Measurements from ENCODE around the gene FPR3. TPM values are rescaled to one million over a fixed set of nuclear protein-coding genes. Genes with fewer than 3 reads are reported as not detected.

Gene FPR3
- total RNA-seq, 1 donor from 2014 or later, result not detected

DNA sequence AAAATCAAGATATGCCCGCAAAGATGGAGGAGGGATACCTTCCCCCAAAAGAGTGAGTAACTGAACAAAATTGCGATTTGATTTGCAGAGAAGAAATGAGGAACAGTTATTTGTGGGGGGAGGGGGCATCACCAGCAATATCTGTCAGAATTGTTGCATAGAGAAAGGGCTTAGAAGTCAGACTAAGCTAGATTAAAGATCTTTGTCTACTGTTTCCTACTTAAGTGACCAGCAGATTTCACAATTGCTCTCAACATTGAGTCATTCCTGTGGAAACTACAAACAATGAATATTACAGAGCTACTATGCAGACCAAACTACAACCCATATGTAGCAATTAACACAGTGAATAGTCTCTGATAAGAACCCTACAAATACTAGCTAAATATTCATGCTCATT, 27.4 kb downstream of the FPR3 start:
- no peaks in the 10 kb centered on the region for H3K27me3 Mint-ChIP-seq
- H3K27ac Mint-ChIP-seq, result no peak overlapping the region
- no peak overlapping the region for H3K4me3 Mint-ChIP-seq
- H3K36me3 Mint-ChIP-seq (ENCODE audit: low read depth), result no peaks in the 10 kb centered on the region
- DNase-seq, result no peak
- H3K9me3 Mint-ChIP-seq, result peaks cover 59% of the 10 kb centered on the region
- intact Hi-C loops (cut with micrococcal nuclease), result no loop called here
- H3K4me1 Mint-ChIP-seq, result no peaks in the 10 kb centered on the region

GRCh38 chr19:51822946-51823345, 28.0 kb downstream of the FPR3 start:
- DNase-seq, result no peak
- H3K9me3 Mint-ChIP-seq, result peaks cover 57% of the 10 kb centered on the region
- no peaks in the 10 kb centered on the region for H3K4me1 Mint-ChIP-seq
- no peaks in the 10 kb centered on the region for H3K36me3 Mint-ChIP-seq (ENCODE audit: low read depth)
- H3K27me3 Mint-ChIP-seq, result no peaks in the 10 kb centered on the region
- intact Hi-C loops (cut with micrococcal nuclease), result no loop called here
- no peak overlapping the region for H3K27ac Mint-ChIP-seq
- H3K4me3 Mint-ChIP-seq, result no peak overlapping the region

DNA sequence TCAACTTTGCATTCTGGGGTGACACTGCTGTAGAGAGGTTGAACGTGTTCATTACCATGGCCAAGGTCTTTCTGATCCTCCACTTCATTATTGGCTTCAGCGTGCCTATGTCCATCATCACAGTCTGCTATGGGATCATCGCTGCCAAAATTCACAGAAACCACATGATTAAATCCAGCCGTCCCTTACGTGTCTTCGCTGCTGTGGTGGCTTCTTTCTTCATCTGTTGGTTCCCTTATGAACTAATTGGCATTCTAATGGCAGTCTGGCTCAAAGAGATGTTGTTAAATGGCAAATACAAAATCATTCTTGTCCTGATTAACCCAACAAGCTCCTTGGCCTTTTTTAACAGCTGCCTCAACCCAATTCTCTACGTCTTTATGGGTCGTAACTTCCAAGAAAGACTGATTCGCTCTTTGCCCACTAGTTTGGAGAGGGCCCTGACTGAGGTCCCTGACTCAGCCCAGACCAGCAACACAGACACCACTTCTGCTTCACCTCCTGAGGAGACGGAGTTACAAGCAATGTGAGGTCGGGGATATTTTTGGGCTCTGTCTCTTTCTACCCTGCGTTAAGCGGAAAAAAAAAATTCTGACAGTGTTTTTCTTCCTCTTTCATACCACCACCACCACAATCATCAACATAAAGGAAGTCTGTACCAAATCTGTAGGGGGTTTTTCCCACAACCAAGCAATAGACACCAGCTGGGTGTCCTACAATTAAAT, 29.5 kb downstream of the FPR3 start:
- H3K4me1 Mint-ChIP-seq, result no peaks in the 10 kb centered on the region
- no peaks in the 10 kb centered on the region for H3K36me3 Mint-ChIP-seq (ENCODE audit: low read depth)
- H3K9me3 Mint-ChIP-seq, result peaks cover 60% of the 10 kb centered on the region
- H3K27me3 Mint-ChIP-seq, result no peaks in the 10 kb centered on the region
- H3K4me3 Mint-ChIP-seq, result no peak overlapping the region
- no peak overlapping the region for H3K27ac Mint-ChIP-seq
- intact Hi-C loops (cut with micrococcal nuclease), result no loop called here
- no peak for DNase-seq

GRCh38 chr19:51830274-51830673, 35.3 kb downstream of the FPR3 start:
- H3K27me3 Mint-ChIP-seq, result no peaks in the 10 kb centered on the region
- DNase-seq, result no peak
- no peaks in the 10 kb centered on the region for H3K4me1 Mint-ChIP-seq
- intact Hi-C loops (cut with micrococcal nuclease), result no loop called here
- H3K27ac Mint-ChIP-seq, result no peak overlapping the region
- H3K9me3 Mint-ChIP-seq, result peaks cover 43% of the 10 kb centered on the region
- H3K4me3 Mint-ChIP-seq, result no peak overlapping the region
- no peaks in the 10 kb centered on the region for H3K36me3 Mint-ChIP-seq (ENCODE audit: low read depth)

DNA sequence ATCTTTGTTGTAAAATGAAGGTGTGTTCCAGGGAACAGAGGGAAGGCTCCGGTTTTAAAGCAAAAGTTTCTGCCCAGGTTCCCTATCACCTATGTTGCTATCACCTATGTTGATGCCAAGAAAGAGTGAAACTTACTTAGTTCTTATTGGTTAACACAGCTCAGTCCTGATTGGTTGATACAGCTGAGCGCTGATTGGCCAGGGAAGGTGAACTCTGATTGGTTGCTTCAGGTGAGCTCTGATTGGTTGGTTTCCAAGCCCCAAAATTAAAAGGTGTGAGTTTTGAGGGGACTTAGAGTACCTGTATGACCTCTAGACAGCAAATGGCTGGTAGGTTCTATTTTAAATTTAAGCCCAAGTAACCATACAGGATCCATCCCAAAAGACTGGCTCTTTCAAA, 42.2 kb downstream of the FPR3 start:
- no peaks in the 10 kb centered on the region for H3K4me1 Mint-ChIP-seq
- no peak for DNase-seq
- no peaks in the 10 kb centered on the region for H3K36me3 Mint-ChIP-seq (ENCODE audit: low read depth)
- no peak overlapping the region for H3K4me3 Mint-ChIP-seq
- no peaks in the 10 kb centered on the region for H3K27me3 Mint-ChIP-seq
- peaks cover 19% of the 10 kb centered on the region for H3K9me3 Mint-ChIP-seq
- no peak overlapping the region for H3K27ac Mint-ChIP-seq
- intact Hi-C loops (cut with micrococcal nuclease), result no loop called here

DNA sequence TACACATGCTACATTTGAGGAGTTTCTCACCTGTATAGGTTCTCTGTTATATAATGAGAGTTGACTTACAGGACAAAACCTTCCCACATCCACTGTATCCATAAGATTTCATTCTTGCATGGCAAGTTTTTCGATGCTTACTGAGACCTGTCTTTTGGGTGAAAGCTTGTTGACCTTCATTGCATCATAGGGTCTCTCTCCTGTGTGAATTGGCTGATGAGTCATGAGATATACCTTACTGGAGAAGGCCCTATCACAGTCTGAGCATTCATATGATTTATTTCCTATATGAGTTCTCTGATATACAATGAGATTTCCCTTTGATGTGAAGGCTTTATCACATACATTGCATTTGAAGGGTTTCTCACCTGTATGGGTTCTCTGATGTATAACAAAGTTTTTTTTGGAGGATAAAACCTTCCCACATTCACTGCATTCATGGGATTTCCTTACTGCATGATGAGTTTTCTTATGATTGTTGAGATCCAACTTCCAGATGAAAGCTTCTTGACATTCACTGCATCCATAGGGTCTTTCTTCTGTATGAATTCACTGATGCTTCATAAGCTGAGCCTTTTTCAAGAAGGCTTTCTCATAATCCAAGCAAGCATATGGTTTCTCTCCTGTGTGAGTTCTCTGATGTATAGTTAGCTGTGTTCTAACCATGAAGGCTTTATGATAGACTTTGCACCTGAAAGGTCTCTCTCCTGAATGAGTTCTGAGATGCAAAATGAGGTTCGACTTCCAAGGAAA, 67.1 kb downstream of the FPR3 start:
- intact Hi-C loops (cut with micrococcal nuclease), result no loop called here
- no peak for DNase-seq
- Mint-ChIP-seq H3K27ac (no peak overlapping the region), H3K9me3 (peaks cover 28% of the 10 kb centered on the region), H3K4me3 (no peak overlapping the region), H3K27me3 (no peaks in the 10 kb centered on the region), H3K4me1 (no peaks in the 10 kb centered on the region), H3K36me3 (ENCODE audit: low read depth) (peaks cover 13% of the 10 kb centered on the region)

DNA sequence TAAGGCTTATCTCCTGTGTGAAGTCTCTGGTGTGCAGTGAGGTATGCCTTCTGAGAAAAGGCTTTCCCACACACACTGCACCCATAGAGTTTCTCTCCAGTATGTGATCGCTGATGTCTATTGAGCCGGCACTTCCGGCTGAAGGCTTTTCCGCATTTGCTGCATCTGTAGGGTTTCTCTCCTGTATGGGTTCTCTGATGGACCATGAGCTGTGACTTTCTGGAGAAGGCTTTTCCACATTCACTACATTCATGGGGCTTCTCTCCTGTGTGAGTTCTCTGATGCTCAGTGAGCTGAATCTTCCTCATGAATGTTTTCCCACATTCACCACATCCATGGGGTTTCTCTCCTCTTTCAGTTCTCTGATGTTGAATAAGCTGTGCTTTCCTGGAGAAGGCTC, 78.1 kb downstream of the FPR3 start:
- Mint-ChIP-seq H3K36me3 (ENCODE audit: low read depth) (peaks cover 56% of the 10 kb centered on the region), H3K27me3 (no peaks in the 10 kb centered on the region), H3K4me1 (no peaks in the 10 kb centered on the region), H3K9me3 (peaks cover 48% of the 10 kb centered on the region), H3K27ac (no peak overlapping the region), H3K4me3 (no peak overlapping the region)
- no peak for DNase-seq
- intact Hi-C loops (cut with micrococcal nuclease), result no loop called here

Other genes starting within 250 kb of the FPR3 start
- 8.5 and 10.2 TPM in 2 replicates for gene ZNF175, start 223.9 kb upstream of the FPR3 start, total RNA-seq
- not detected in 2 replicates for gene SIGLEC5, start 164.8 kb upstream of the FPR3 start, total RNA-seq
- gene SIGLEC14, start 148.3 kb upstream of the FPR3 start, total RNA-seq, result not detected in 2 replicates
- 6.7 and 7.0 TPM in 2 replicates for gene SPACA6, start 101.8 kb upstream of the FPR3 start, total RNA-seq
- not detected in 2 replicates for gene HAS1, start 71.2 kb upstream of the FPR3 start, total RNA-seq
- not detected in 2 replicates for gene FPR1, start 43.3 kb upstream of the FPR3 start, total RNA-seq
- gene FPR2, start 34.0 kb upstream of the FPR3 start, total RNA-seq, result not detected in 2 replicates
- gene ZNF577, start 92.8 kb downstream of the FPR3 start, total RNA-seq, result 5.4 and 6.9 TPM in 2 replicates
- gene ZNF649, start 109.9 kb downstream of the FPR3 start, total RNA-seq, result 10.7 and 11.0 TPM in 2 replicates
- gene ZNF613, start 132.3 kb downstream of the FPR3 start, total RNA-seq, result 3.5 and 5.0 TPM in 2 replicates
- 7.4 and 8.4 TPM in 2 replicates for gene ZNF350, start 191.7 kb downstream of the FPR3 start, total RNA-seq
- gene ZNF615, start 213.1 kb downstream of the FPR3 start, total RNA-seq, result 5.9 and 6.9 TPM in 2 replicates
- gene ZNF614, start 233.2 kb downstream of the FPR3 start, total RNA-seq, result 11.0 and 12.7 TPM in 2 replicates

Data from activated CD4-positive, alpha-beta T cell treated with anti-CD3 and anti-CD28 coated beads, Interleukin-2, amount 10 ng/mL, durations not matched to agents 24 days and 14 days (primary cell).